Thymus (tissue), 11 donors: ENCODE results near the gene SHH. TPM values are rescaled to one million over a fixed set of nuclear protein-coding genes. Genes with fewer than 3 reads are reported as not detected.

ENCODE experiments used
- DNase-seq, 9 donors: peaks; one replicate each; pipeline ENCODE4 v3.0.0-alpha.2; 2013; ENCODE audit warnings: low spot score in 9 of 9, low read depth in 6 of 9, missing footprints in 1 of 9
- H3K27ac ChIP-seq, 2 donors: one replicate each; pipeline ENCODE4 v1.5.1; 2013; ENCODE audit warnings: control low read depth in 1 of 2, low read depth in 1 of 2, low read length in 1 of 2, mild to moderate bottlenecking in 1 of 2, moderate library complexity in 1 of 2
- H3K27me3 ChIP-seq, 2 donors: one replicate each; pipeline ENCODE4 v1.5.1; 2013; ENCODE audit warnings: low read length in 1 of 2; ENCODE audit not compliant: control insufficient read depth in 2 of 2, insufficient read depth in 1 of 2
- H3K36me3 ChIP-seq, 2 donors: one replicate each; pipeline ENCODE4 v1.5.1; 2013; ENCODE audit warnings: low read length in 1 of 2, mild to moderate bottlenecking in 1 of 2, moderate library complexity in 1 of 2; ENCODE audit not compliant: control insufficient read depth in 2 of 2, insufficient read depth in 2 of 2
- H3K4me1 ChIP-seq, 2 donors: one replicate each; pipeline ENCODE4 v1.5.1; 2013; ENCODE audit warnings: low read length in 2 of 2; ENCODE audit not compliant: control insufficient read depth in 2 of 2, insufficient read depth in 2 of 2
- H3K4me3 ChIP-seq, 2 donors: one replicate each; pipeline ENCODE4 v1.5.1; 2013; ENCODE audit warnings: low read length in 2 of 2, control low read depth in 1 of 2, mild to moderate bottlenecking in 1 of 2
- H3K9me3 ChIP-seq, 2 donors: one replicate each; pipeline ENCODE4 v1.5.1; 2013; ENCODE audit warnings: low read length in 1 of 2, mild to moderate bottlenecking in 1 of 2; ENCODE audit not compliant: control insufficient read depth in 2 of 2, insufficient read depth in 1 of 2
- WGBS: extraction: QIAGEN DNeasy Blood & Tissue Kit; methylation state at CpG from one replicate; pipeline ENCODE4 v1.1.7; 2013; 5-methylcytosine and 5-hydroxymethylcytosine counted together
- polyA plus RNA-seq: library from polyadenylated mRNA; stranded (reverse); fragments of 200-250 nt; gene quantifications from one replicate; pipeline ENCODE4 v1.2.3, GENCODE V29; 2013
- total RNA-seq: library from RNA; stranded (reverse); fragments of 120-200 nt; gene quantifications from one replicate; pipeline ENCODE4 v1.2.4, GENCODE V29; 2013
- donor health status: healthy.

The SHH gene
- total and polyA plus RNA-seq, 2 donors = 0.05 to 0.09 TPM

- WGBS = 95% methylated on average over 5 of the region's 5 CpGs
- no peaks in the 10 kb centered on the region for H3K27me3 ChIP-seq
- H3K9me3 ChIP-seq = no peaks in the 10 kb centered on the region
- H3K4me1 ChIP-seq = peaks cover 42 to 65% of the 10 kb centered on the region in 2 donors
- no peak for DNase-seq
- H3K27ac ChIP-seq = no peak overlapping the region
- H3K36me3 ChIP-seq = peaks cover 5 to 42% of the 10 kb centered on the region in 2 donors
- no peak overlapping the region for H3K4me3 ChIP-seq
These were observed 61.8 kb downstream of the SHH start for GRCh38 chr7:155750255-155751125.

Other genes with a start within 250 kb of the SHH start
- 58.5 TPM for gene RBM33, start 167.8 kb downstream of the SHH start, total RNA-seq
- 23.5 TPM for gene RBM33, start 167.8 kb downstream of the SHH start, polyA plus RNA-seq